ENCODE data around the gene GNAQ.
"Not testable (repeated sequence)": the region's sequence is repeated elsewhere in the genome, so short reads cannot be mapped to it uniquely, and the experiment has no call there.

The GNAQ gene

GRCh38 chr9:77866878-77867277 is 164.7 kb downstream of the GNAQ start:
- DNase-seq = no peak

DNA sequence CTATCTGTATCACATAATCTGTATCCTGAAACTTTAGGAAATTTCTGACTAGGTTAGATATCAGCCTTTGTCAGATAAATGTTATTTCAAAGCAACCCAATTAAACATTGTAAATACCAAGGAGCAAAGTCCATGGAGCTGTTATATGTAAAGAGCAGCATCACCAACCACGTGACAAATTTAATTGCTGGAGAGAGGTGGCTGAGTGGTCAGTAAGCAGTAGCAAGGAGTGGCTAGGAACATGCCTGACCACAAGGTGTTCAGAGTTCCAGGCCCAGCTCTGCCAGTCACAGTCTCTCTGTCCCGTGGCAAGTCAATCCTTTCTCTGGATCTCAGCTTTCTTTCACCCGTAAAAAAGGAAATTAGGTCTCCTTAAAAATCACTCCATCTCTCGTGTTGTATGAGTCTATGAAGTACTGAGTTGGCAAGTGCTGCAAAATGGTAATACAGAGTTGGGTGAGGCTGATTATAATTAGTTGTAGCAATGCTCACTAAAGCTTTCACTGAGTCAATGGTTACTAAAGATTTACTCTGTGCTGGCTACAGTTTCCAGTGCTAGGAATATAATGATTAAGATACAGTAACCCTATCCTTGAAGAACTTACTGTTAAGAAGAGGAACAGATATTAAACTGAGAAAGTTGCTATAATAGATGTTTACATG is 166.1 kb downstream of the GNAQ start:
- DNase-seq = no peak

DNA sequence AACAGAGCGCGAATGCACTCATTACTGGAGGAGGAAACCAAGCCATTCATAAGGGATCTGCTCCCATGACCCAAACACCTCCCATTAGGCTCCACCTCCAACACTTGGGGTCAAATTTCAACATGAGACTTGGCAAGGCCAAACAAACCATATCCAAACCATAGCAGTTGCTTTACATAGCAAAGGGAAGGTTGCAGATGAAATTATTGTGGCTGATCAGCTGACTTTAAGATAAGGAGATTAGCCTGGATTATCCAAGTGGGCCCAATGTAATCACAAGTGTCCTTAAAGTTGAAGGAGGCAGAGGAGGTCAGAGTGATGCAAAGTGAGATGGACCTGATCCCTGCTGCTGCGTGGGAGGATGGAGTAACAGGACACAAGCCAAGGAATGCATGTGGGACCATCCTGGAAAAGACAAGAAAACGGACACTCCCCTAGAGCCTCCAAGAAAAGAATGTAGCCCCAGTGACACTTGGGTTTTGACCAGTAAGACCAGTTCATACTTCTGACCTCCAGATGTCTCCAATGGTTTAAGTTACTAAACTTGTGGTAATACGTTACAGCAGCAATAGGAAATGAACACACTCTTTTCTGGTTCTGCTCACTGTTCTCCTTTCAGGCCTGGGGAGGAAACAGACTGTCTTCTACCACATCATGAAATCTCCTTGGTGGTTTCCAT is 167.3 kb downstream of the GNAQ start:
- no peak for DNase-seq

- not testable (repeated sequence) for DNase-seq
Observed at GRCh38 chr9:77863638-77864037, 168.0 kb downstream of the GNAQ start.

DNA sequence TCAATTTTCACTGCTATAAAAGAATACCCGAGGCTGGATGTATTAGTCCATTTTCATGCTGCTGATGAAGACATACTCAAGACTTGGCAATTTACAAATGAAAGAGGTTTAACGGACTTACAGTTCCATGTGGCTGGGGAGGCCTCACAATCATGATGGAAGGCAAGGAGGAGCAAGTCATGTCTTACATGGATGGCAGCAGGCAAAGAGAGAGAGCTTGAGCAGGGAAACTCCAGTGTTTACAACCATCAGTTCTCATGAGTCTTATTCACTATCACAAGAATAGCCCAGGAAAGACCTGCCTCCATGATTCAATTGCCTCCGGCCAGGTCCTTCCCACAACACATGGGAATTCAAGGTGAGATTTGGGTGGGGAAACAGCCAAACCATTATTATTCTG is 170.7 kb downstream of the GNAQ start:
- not testable (repeated sequence) for DNase-seq

DNA sequence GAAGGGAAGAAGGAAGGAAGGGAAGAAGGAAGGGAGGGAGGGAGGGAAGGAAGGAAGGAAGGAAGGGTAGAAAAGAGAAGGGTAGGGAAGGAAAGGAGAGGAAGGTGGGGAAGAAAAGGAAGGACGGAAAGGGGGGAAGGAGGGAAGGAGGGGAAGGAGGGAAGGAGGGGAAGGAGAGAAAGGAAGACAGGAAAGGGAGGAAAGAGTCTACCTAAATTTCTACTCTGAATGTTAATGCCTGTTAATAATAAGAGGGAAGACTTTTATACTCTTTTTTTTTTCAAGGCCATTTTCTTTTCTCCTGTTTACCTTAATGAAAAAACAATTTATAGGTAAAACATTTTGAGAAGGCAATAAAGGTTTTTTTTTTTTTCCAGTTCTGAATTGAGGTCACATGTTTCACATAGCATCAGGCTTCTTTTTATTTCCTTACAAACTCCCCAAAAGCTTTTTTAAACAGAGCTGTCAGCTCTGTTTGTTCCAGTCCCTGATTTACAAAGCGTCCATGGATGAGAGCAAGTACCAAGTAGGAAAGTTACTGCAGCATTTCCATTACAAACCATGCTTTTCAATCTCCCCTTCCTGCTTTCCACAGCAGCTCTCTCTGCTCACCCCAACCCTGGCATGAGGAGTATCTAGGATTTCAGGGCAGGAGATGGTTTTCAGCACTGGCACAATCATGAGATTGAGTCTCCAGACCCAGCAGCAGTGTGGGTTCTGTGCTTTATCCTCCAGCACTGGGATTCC is 173.9 kb downstream of the GNAQ start:
- DNase-seq = no peak

GRCh38 chr9:77856615-77857014 is 175.0 kb downstream of the GNAQ start:
- no peak for DNase-seq

- DNase-seq = no peak
Observed at GRCh38 chr9:77854916-77855311, 176.7 kb downstream of the GNAQ start.

DNA sequence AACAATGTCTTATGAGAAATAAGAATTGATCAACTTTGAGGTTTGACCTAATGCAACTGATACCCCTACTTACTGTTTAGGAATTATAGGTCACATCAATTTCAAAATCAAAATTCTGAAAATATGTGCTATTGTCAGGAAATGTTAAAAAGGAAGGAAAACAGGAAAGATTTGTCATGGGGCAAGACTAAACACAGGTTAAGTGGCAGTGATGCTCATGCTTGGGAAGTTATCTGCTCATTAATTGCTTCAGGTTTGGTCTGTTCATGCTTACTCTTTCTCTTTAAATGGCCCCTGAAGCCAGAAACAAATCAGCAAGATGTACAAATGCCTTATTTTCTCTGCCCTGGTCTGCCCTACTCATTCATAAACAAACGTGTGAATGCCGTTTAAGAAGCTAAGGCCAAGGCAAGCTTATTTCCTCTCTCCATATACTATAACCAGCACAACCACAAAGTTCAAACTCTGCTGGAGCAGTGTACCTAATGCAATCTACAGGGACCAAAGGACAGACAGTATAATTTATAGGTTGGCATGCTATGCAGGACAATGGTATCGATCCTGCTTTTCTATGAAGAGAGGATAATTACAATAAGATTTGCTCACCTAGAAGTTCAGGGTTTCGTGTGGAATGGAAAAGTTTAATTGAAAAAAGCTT is 177.2 kb downstream of the GNAQ start:
- no peak for DNase-seq

DNA sequence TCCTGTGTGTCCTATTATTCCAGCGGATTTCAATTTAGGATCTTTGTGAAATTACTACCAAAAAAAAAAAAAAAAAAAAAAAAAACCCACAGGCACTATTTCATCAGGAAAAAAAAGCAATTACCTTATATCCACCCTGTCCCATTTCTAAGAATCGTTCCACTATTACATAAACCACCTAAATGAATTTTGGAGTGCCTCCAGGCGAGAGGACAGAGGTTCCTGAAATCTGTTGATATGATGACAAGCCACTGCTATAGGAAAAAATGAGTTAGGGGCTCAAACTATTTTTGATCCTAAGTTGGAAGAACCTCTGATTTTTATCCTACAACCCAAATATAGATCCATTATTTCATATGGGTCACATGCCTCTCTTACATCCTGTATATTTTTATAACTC is 177.9 kb downstream of the GNAQ start:
- no peak for DNase-seq

GRCh38 chr9:77851882-77852595 is 179.6 kb downstream of the GNAQ start:
- DNase-seq = no peak

- DNase-seq = no peak
Observed at GRCh38 chr9:77848897-77849296, 182.7 kb downstream of the GNAQ start.

DNA sequence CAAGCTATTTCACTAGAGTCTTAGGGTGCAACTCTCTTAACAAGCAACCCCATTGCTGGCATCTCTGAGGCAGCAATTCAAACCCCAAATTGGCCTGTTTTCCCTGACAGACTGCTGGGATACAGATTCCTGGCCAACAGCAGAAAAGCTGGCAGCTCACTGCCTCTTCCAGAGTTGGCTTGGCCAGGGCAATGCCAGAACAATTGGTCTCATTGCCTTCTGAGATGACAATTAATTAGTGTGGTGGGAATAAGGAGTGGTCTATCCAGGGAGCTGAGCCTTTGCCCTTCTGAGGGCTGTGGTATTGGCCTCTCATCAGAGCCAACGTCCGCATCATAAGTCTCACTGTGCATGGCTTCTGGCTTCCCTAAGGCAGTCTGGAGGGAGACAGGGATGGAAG is 183.2 kb downstream of the GNAQ start:
- no peak for DNase-seq

GRCh38 chr9:77847626-77848025 is 184.0 kb downstream of the GNAQ start:
- no peak for DNase-seq

DNA sequence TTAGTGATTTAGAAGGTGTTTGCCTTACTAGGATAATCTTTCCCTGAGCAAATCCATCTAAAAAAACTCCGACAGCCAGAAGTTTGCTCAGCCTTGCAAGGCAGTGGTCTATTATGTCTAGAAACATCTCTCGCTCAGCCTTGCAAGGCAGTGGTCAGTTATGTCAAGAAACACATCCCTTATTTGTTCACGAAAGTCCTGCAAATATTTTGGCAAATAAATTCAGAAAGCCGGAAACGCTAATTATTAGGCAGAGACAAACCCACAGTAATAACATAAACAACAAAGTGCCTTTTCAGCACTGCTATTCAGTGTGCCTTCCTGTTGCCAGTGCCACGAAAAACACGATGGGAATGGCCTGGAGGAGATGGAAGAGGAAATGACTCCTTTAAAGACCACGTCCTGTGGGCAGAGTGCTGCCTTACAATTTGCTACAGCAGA is 184.5 kb downstream of the GNAQ start:
- no peak for DNase-seq

- DNase-seq = no peak
Observed at GRCh38 chr9:77844415-77844814, 187.2 kb downstream of the GNAQ start.

- DNase-seq = no peak
Observed at GRCh38 chr9:77843871-77844155, 187.8 kb downstream of the GNAQ start.

DNA sequence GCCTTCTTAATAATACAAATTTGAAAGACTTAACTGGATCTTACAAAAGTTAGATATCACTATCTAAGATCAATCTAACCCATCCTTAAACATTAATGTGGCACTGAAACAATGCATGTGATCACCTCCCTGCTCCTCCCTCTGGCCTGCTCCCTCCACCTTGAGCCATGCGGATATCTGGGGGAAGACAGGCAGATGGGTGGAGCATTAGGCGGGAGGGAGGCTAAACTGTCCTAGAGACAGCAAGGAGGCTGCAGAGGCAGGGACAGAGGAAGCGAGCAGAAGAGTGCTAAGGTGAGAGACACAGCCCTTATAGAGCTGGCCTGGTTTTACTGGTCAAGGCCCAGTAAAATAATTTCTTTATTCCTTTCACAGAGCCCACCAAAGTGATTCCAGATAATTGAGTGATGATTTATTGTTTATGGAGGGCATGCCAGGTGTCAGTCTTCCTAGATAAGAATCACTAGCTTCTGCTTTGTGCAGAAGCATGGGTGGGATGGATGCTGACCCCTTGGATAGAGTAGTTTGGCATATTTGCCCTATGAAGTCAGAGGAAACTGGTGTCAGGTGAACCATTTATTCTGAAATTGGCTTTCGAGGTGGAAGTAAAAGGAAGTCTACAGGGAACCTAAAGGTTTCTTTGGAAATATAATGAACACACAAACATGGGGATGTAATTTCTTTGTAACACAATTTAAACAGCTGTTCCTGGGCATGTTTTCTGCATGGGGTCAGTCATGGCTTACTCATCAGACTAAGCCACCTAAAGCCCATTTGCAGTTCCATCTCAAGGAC is 188.3 kb downstream of the GNAQ start:
- DNase-seq = no peak

- DNase-seq = no peak
Observed at GRCh38 chr9:77841739-77842386, 189.7 kb downstream of the GNAQ start.

DNA sequence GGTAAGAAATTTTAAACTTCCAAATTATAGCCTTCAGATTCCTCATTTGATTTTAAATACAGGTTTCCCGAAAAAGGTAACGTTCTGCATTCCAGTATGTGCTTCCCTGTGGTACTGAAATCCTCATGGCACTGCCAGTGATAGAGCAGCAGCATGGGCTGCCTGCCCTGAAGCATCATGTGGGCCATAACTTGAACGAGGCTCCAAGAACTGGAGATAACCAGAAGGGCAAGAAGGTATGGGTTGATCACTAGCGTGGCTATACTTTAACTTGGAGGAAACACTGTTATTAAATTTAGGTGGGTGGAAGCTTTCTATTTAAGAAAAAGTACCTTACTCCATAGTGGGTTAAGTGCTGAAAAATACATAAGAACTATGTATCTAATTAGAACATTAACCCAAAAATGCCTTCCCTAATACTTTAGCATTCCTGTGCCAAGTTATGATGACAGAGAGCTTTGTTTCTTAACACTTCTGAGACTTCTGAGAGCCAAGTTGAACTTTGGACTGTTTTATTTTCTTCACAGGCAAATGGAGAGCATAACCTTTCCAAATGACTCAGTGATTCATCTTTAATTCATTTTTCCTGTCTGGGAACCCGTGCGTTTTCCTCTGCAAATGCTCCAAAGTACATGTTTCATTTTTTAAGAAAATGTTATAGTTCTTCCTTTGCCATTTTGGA is 192.0 kb downstream of the GNAQ start:
- DNase-seq = no peak

DNA sequence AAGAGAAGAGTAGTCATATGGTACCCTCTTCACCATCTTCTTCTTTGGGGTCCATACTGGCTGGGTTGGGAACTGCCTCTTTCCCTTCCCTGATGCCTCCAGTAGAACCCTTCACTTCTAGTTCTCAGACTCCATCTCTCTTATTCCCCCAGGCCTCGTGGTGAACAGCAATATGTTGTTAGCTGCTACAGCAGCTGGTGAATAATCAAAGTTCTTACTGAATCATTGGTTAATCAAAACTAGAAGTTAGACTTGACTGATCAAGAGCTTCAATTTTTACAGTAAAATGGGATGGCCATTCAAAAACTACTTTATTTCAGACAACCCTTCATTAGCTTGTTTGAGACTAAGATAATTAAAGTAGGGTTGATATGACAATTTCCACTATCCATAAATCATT is 192.6 kb downstream of the GNAQ start:
- DNase-seq = no peak

Data from NCI-H1930 (cell line).